Heart right ventricle (tissue), 16 donors: ENCODE results near the gene BPIFB2. TPM values are rescaled to one million over a fixed set of nuclear protein-coding genes. Genes with fewer than 3 reads are reported as not detected.

Experiments used
- ATAC-seq, 8 donors: fragments of 200-7000 bp; cut with Tn5 transposase; one replicate each; pipeline ENCODE4 v1.9.1; 2020; ENCODE audit warnings: mild to moderate bottlenecking in 8 of 8, moderate library complexity in 8 of 8, moderate number of reproducible peaks in 1 of 8
- DNase-seq, 2 donors: peaks; one replicate each; pipeline ENCODE4 v3.0.0-alpha.2; 2020
- H3K27ac ChIP-seq, 10 donors: fragments of 200-600 bp; sonication (generic) in 2 of 10; one replicate each; pipeline versions ENCODE4 v1.5.0 to v1.8.0; 2020 to 2022; ENCODE audit warnings: mild to moderate bottlenecking in 3 of 10
- H3K27me3 ChIP-seq, 7 donors: fragments of 200-600 bp; one replicate each; pipeline ENCODE4 v1.8.0; 2021 to 2022; ENCODE audit warnings: mild to moderate bottlenecking in 2 of 7
- H3K36me3 ChIP-seq, 9 donors: fragments of 200-600 bp; sonication (generic) in 1 of 9; one replicate each; pipeline versions ENCODE4 v1.5.0 to v1.8.0; 2020 to 2022; ENCODE audit warnings: mild to moderate bottlenecking in 2 of 9
- H3K4me1 ChIP-seq, 9 donors: fragments of 200-600 bp; sonication (generic) in 1 of 9; one replicate each; pipeline versions ENCODE4 v1.5.0 to v1.8.0; 2020 to 2022; ENCODE audit warnings: mild to moderate bottlenecking in 4 of 9
- H3K4me3 ChIP-seq, 10 donors: fragments of 200-600 bp; sonication (generic) in 2 of 10; one replicate each; pipeline versions ENCODE4 v1.5.0 to v1.8.0; 2020 to 2022; ENCODE audit warnings: mild to moderate bottlenecking in 7 of 10, moderate library complexity in 2 of 10
- H3K9me3 ChIP-seq, 11 donors: fragments of 200-600 bp in 10 of 11; sonication (generic) in 2 of 11; one replicate each; pipeline versions ENCODE4 v1.5.0 to v1.8.0; 2013 to 2022; ENCODE audit warnings: mild to moderate bottlenecking in 2 of 11, control low read depth in 1 of 11, moderate library complexity in 1 of 11
- WGBS, 2 donors: extraction: QIAGEN DNeasy Blood & Tissue Kit; methylation state at CpG; one replicate each; pipeline ENCODE4 v1.1.7; 2013; ENCODE audit warnings: inconsistent platforms in 1 of 2; 5-methylcytosine and 5-hydroxymethylcytosine counted together
- intact Hi-C, 10 donors: fragments of 100-400 bp; cut with DNase I; formaldehyde crosslinking; loops; one replicate each; pipeline versions ENCODE4 v1.11.1 to v1.14.2; 2022
- long read RNA-seq, 3 donors: library from polyadenylated mRNA; unstranded; transcript quantifications; one replicate each; pipeline ENCODE4 v2.0.0, GENCODE V29; 2020 to 2021
- polyA plus RNA-seq, 2 donors: library from polyadenylated mRNA; stranded (reverse); fragments of 200-250 nt; gene quantifications; one replicate each; pipeline ENCODE4 v1.2.3, GENCODE V29; 2013
- total RNA-seq, 10 donors: library from RNA; stranded (reverse); fragmentation: NEBNext Ultra II Directional in 3 of 10; extraction: Animal tissue kit (Norgen Biotek cat#: 25700) in 3 of 10; gene quantifications; one replicate each; pipeline versions ENCODE4 v1.2.1 to v1.2.4, GENCODE V29; 2021 to 2023
- TF ChIP-seq, protein P1 (sequence below), 9 donors: fragments of 200-600 bp; sonication (generic) in 2 of 9; IDR thresholded peaks; one replicate each; pipeline versions ENCODE4 v1.5.0 to v1.8.0; 2021 to 2022; ENCODE audit warnings: antibody characterized with exemption in 9 of 9, mild to moderate bottlenecking in 5 of 9, moderate library complexity in 1 of 9
- donor health status: Arrhythmogenic right ventricular cardiomyopathy.
- donor health status: ischemic (EF 13 %, LVEDD 7.1; RV severe dilation, severe dysfunction).
- donor health status: healthy with polysubstance abuse.
- donor health status: DM: no; HTN: yes; CAD: no.
- donor health status: DM: no; HTN: no; CAD: no.
- donor health status: ischemic (EF 25% LVEDD 6.9; RV normal size, moderate dysfunction).
- donor health status: ischemic (EF 25% LVEDD 5.7; RV mildly dilated, moderate dysfunction).
- donor health status: healthy.
- donor health status: DM: yes; HTN: yes; CAD: no.
- donor health status: Ischemic cardiomyopathy.
- donor health status: ischemic (EF 35%, LVEDD 5.7; RV mildly dilated, moderate dysfunction).
- donor health status: nonischemic (EF 11% LVEDD 7.7; RV severe dilation, severe dysfunction).
- donor health status: DM: yes; HTN: yes; CAD: no.
- donor health status: PGD.
- donor health status: ischemic (EF 29% LVEDD 5.4; RV normal size, mild dysfunction).
- donor health status: nonischemic (EF 23%, LVEDD 6.1; RV moderate dilation, normal function).

Gene BPIFB2
- total RNA-seq (not detected), polyA plus RNA-seq (not detected)
- long read RNA-seq, donor 1, result 0 reads
- long read RNA-seq, donor 2, result 0 reads
- long read RNA-seq, donor 3, result 0 reads

DNA sequence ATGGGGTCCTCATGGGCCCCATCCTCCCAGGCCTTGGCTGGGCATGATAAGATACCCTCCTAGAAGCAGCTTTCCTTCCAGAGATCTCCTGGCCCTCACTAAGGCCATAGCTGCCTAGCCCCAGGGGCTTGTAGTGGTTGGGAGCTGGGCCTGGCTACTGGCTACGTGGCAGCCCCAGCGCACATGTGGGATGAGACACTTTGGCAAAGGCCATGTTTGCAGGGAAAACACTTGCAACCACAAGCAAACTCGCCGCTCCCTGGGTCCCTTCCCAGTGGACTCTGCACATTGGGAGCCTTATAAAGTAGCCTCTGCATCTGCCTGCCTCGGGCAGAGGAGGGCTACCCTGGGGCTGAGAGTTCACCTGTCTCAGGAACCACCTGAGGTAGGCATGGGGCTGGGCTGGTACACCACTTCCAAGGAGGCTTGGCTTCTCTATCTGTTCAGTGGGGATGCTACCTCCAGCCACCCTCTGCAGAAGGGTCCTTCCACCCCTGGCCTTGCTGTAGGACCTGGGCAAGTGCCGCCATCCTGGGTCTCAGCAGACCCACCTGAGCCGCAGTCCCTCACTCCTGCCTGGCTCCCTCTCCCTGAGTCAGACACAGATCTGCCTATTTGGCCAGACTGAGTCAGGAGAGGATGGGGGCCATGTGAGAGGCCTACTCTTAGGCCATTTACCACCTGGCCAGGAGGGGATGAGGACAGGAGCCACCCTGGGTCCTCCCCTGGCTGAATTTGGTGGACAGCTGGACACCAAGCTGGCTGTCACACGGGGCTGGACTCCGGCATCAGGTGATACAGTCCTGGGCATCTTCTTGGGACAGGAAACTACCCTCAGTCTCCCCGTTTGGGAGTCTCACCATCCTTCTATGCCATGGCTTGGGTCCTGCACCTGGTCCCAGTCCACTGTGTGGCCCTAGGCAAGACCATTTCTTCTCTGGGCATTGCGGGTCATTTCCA lies at the start of gene BPIFB2:
TSS of gene BPIFB2 (plus strand) at position 329 of the 960 bp plus-strand sequence. CDS start 871 bp downstream, outside the sequence.
- H3K27me3 ChIP-seq, result peaks cover 0 to under 1% (median 0%) of the 10 kb centered on the region in 7 donors
- H3K27ac ChIP-seq, result no peak within 1 kb of the TSS
- no peak for DNase-seq
- intact Hi-C loops, result loop anchor here in 1 of 10 donors (10.0 kb wide), 1 partner anchor 103 kb away; no protein-coding TSS in a partner anchor
- no peaks in the 10 kb centered on the region for H3K36me3 ChIP-seq
- peaks cover 0 to 15% (median 0%) of the 10 kb centered on the region in 11 donors for H3K9me3 ChIP-seq
- TF ChIP-seq, protein P1, sequence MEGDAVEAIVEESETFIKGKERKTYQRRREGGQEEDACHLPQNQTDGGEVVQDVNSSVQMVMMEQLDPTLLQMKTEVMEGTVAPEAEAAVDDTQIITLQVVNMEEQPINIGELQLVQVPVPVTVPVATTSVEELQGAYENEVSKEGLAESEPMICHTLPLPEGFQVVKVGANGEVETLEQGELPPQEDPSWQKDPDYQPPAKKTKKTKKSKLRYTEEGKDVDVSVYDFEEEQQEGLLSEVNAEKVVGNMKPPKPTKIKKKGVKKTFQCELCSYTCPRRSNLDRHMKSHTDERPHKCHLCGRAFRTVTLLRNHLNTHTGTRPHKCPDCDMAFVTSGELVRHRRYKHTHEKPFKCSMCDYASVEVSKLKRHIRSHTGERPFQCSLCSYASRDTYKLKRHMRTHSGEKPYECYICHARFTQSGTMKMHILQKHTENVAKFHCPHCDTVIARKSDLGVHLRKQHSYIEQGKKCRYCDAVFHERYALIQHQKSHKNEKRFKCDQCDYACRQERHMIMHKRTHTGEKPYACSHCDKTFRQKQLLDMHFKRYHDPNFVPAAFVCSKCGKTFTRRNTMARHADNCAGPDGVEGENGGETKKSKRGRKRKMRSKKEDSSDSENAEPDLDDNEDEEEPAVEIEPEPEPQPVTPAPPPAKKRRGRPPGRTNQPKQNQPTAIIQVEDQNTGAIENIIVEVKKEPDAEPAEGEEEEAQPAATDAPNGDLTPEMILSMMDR (IDR thresholded peaks at IDR 0.05), result no peak
- WGBS, 2 donors, result 89 to 90% methylated on average over 11 of the region's 11 CpGs
- no peaks in the 10 kb centered on the region for H3K4me1 ChIP-seq
- H3K4me3 ChIP-seq, result no peak within 1 kb of the TSS
- no peak for ATAC-seq

GRCh38 chr20:32958574-32958973 lies 48.9 kb upstream of the BPIFB2 start:
- H3K27ac ChIP-seq, result no peak overlapping the region
- peaks cover 0 to 4% (median 0%) of the 10 kb centered on the region in 7 donors for H3K27me3 ChIP-seq
- no peak for ATAC-seq
- H3K4me3 ChIP-seq, result no peak overlapping the region
- no peak for DNase-seq
- TF ChIP-seq, protein P1 (IDR thresholded peaks at IDR 0.05), result no peak
- H3K9me3 ChIP-seq, result peaks cover 0 to 46% (median 16%) of the 10 kb centered on the region in 11 donors
- no peaks in the 10 kb centered on the region for H3K36me3 ChIP-seq
- intact Hi-C loops, result no loop called here
- H3K4me1 ChIP-seq, result no peaks in the 10 kb centered on the region

DNA sequence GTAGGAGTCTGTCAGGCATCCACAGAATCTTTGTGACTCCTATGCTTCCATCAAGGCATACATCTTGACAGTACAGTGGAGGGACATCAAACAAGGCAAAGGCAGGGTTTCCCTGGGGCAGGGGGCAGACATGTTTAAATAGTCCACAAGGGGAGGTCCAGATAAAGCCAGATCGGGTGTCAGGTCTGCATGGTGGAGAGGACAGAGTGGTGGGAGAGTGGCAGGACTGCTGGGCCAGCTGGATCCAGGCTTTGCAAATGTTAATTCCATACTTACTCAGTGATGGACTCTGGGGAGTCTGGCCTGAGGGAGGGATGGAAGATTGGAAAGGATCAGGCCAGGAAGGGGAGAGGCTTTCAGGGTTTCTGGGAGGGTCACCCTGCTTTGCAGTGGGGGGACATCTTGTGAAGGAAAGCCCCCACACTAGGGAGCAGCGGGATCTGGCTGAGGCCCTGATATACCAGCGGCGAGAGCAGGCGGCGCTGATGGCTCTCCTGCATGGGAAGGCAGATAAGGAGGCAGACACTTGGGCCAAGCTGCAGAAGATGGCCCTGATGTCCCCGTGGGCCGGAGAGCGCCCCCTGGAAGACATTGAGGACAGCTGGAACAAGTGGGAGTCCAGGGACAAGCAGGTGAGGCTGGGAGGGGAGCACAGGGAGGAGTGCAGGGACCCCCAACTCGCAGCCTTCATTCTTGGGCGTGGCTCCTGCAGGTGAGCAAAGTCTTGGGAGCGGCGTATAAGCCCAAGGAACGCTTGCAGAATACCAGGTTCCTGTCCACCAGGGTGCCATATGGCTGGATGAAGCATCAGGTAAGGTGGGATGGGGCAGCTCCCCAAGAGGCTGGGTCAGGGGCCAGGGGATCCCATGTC lies 47.9 kb upstream of the BPIFB2 start:
- DNase-seq, result no peak
- TF ChIP-seq, protein P1 (IDR thresholded peaks at IDR 0.05), result no peak
- no peak for ATAC-seq
- intact Hi-C loops, result no loop called here
- Histone ChIP-seq H3K9me3 (peaks cover 0 to 37% (median 16%) of the 10 kb centered on the region in 11 donors), H3K4me3 (no peak overlapping the region), H3K27me3 (peaks cover 0 to 9% (median 0%) of the 10 kb centered on the region in 7 donors), H3K27ac (no peak overlapping the region), H3K4me1 (no peaks in the 10 kb centered on the region), H3K36me3 (no peaks in the 10 kb centered on the region)
- 81% methylated on average over 14 of the region's 14 CpGs for WGBS, 2 donors

GRCh38 chr20:32960222-32960518 lies 47.3 kb upstream of the BPIFB2 start:
- intact Hi-C loops, result no loop called here
- no peak for DNase-seq

More at GRCh38 chr20:32960222-32960518, 47.3 kb upstream of the BPIFB2 start:
- Histone ChIP-seq H3K27ac (no peak overlapping the region), H3K4me1 (no peaks in the 10 kb centered on the region), H3K36me3 (no peaks in the 10 kb centered on the region), H3K27me3 (peaks cover 0 to 12% (median 0%) of the 10 kb centered on the region in 7 donors), H3K9me3 (peaks cover 0 to 31% (median 16%) of the 10 kb centered on the region in 11 donors), H3K4me3 (no peak overlapping the region)
- TF ChIP-seq, protein P1 (IDR thresholded peaks at IDR 0.05), result no peak
- ATAC-seq, result no peak
